Keratinocyte (primary cell): ENCODE data around the gene RUNX1.

Experiments used
- CTCF ChIP-seq, 3 experiments: IDR thresholded peaks in 1 of 3; conservative IDR thresholded peaks in 1 of 3; optimal IDR thresholded peaks in 1 of 3; 2 replicates in 2 of 3; 3 replicates in 1 of 3; pipeline versions ENCODE3 to v1.5.1; 2011; ENCODE audit warnings: low read length in 3 of 3, mild to moderate bottlenecking in 3 of 3, moderate library complexity in 2 of 3, control low read depth in 1 of 3, inconsistent platforms in 1 of 3; ENCODE audit not compliant: insufficient read depth in 2 of 3; ENCODE audit errors: extremely low read depth in 1 of 3
- EZH2 ChIP-seq: IDR thresholded peaks from one replicate; pipeline ENCODE4 v1.6.1; 2012; ENCODE audit warnings: inconsistent platforms, mild to moderate bottlenecking, low read length, moderate library complexity

GRCh38 chr21:34958040-34958439 lies 91.1 kb downstream of the RUNX1 start:
- no peak for TF ChIP-seq CTCF (optimal IDR thresholded peaks at IDR 0.05 in 1 of 3, IDR thresholded peaks at IDR 0.05 in 1 of 3, conservative IDR thresholded peaks at IDR 0.05 in 1 of 3; ENCODE audit: extremely low read depth in 1 of 3, insufficient read depth in 2 of 3, low read length in 3 of 3)
- TF ChIP-seq EZH2: no peak
